Urinary bladder (tissue), 4 donors: ENCODE results near the gene WSCD2. TPM values are rescaled to one million over a fixed set of nuclear protein-coding genes. Genes with fewer than 3 reads are reported as not detected.

ENCODE experiments used
- DNase-seq: peaks from one replicate; pipeline ENCODE4 v3.0.0-alpha.2; 2015; ENCODE audit errors: extremely low spot score
- H3K27ac ChIP-seq: one replicate; pipeline ENCODE4 v1.5.1; 2013; ENCODE audit warnings: low read depth, mild to moderate bottlenecking, moderate library complexity
- H3K36me3 ChIP-seq: one replicate; pipeline ENCODE4 v1.6.1; 2013; ENCODE audit warnings: mild to moderate bottlenecking, moderate library complexity; ENCODE audit not compliant: insufficient read depth
- H3K4me1 ChIP-seq: one replicate; pipeline ENCODE4 v1.6.1; 2013; ENCODE audit warnings: mild to moderate bottlenecking, moderate library complexity; ENCODE audit not compliant: insufficient read depth
- H3K4me3 ChIP-seq: one replicate; pipeline ENCODE4 v1.5.1; 2013; ENCODE audit warnings: low read depth, low read length
- WGBS: extraction: QIAGEN DNeasy Blood & Tissue Kit; methylation state at CpG from one replicate; pipeline ENCODE4 v1.1.7; 2013; 5-methylcytosine and 5-hydroxymethylcytosine counted together
- polyA plus RNA-seq: library from polyadenylated mRNA; stranded (reverse); fragments of 200-250 nt; gene quantifications from one replicate; pipeline ENCODE4 v1.2.3, GENCODE V29; 2013
- total RNA-seq: library from RNA; depleted of rRNA; stranded (reverse); fragments of >200 nt; gene quantifications from one replicate; pipeline ENCODE4 v1.2.3, GENCODE V29; 2014
- donor health status: healthy with polysubstance abuse.
- donor health status: healthy.

Gene WSCD2
- total and polyA plus RNA-seq, 2 donors, result 2.3 to 6.5 TPM

DNA sequence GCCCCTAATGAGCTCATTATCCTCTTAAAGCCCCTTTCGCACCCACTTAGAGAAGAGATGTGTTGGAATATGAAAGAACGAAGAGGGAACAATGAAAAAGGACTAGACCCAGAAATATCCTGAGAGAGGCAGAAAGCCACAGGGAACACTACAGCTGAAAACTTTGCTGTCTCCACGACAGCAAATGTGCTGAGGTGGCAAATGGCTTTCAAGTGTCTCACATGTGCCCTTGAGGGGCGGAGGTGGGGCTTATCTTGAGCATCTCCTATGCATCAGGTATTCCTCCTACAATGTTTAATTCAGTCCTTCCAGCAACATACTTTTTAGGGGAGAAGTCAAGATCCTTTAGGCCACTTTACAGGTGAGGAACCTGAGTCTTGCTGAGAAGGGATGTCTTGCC lies 62.9 kb downstream of the WSCD2 start:
- Histone ChIP-seq H3K4me1 (peaks cover 2% of the 10 kb centered on the region), H3K27ac (no peak overlapping the region), H3K4me3 (no peak overlapping the region), H3K36me3 (no peaks in the 10 kb centered on the region)
- 70% methylated on average over 4 of the region's 4 CpGs for WGBS
- no peak for DNase-seq

DNA sequence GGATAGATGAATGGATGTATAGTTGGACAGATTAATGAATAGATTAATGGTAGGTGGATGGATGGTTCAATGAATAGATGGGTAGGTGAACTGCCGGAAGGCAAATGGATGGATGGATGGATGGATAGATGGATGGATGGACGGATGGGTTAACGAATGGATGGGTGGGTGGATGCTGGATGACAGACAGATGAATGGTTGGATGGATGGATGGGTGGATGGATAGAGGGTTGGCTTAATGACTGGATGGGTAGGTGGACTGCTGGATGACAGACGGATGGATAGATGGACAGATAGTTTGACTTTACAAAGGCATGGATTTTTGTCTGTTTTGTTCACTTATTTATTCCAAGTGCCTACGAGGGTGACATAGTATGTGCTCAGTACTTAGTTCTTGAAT lies 64.4 kb downstream of the WSCD2 start:
- DNase-seq, result no peak
- Histone ChIP-seq H3K4me3 (no peak overlapping the region), H3K4me1 (peaks cover 2% of the 10 kb centered on the region), H3K36me3 (no peaks in the 10 kb centered on the region), H3K27ac (no peak overlapping the region)
- WGBS, result 78% methylated on average over 5 of the region's 5 CpGs

DNA sequence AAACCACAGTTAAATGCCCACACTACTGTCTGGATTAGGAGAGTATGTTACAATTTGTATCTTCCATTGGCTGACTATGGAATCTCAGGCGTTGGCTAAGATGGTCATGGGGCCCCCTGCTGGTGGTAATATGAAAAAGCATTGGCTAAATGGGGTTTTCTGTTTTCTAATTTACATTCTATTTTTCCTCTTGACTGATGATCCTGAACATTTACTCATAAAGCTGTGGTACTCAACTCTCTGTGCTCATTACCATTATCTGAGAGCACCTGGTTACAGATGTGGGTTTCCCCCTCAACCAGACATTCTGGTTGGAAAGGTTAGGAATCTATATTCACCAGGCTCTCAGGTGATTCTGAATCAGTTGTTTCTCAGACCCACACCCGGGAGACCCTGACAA lies 64.8 kb downstream of the WSCD2 start:
- 20% methylated on average over 2 of the region's 2 CpGs for WGBS
- no peak for DNase-seq
- no peaks in the 10 kb centered on the region for H3K36me3 ChIP-seq

DNA sequence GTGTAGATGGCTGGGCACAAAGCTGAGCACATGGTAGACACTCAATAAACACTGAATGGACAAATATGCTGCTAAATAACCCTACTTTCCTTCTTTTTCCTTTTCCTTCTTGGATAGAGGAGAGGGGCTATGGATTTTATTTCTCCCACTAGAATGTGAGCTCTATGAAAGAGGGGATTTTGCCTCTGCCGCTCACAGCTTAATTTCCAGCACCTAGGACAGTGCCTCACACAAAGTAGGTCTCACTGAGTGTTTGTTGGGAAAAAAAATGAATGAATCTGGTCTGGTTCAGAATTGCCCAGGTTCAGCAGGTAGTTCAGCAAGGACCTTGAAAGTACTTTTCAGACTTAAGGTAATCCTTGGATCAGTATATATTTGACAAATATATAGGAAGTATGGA lies 65.5 kb downstream of the WSCD2 start:
- no peak overlapping the region for H3K27ac ChIP-seq
- no peaks in the 10 kb centered on the region for H3K36me3 ChIP-seq
- no peak overlapping the region for H3K4me3 ChIP-seq
- no peak for DNase-seq
- WGBS, result 68% methylated on average over 1 of the region's 1 CpG
- H3K4me1 ChIP-seq, result peaks cover 2% of the 10 kb centered on the region

More for the DNA sequence above, 64.8 kb downstream of the WSCD2 start:
- Histone ChIP-seq H3K4me1 (peaks cover 2% of the 10 kb centered on the region), H3K27ac (no peak overlapping the region), H3K4me3 (no peak overlapping the region)

DNA sequence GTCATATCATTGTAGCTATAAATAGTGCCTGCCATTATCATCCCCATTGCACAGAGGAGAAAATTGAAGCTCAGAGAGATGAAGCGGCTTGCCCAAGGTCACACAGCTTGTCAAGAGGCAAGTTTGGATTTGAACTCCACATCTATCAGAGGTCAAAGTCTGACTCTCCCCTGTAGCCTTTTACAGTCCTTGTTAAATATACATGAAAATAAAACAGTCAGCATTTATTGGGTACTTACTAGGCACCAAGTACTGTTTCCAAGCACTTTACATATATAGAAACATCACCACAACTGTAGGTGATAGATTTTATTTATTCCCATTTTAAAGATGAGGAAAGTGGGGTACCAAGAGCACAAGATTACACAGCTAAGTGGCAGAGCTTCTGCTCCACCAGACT lies 67.2 kb downstream of the WSCD2 start:
- WGBS, result 93% methylated on average over 1 of the region's 1 CpG
- Histone ChIP-seq H3K4me3 (no peak overlapping the region), H3K27ac (no peak overlapping the region), H3K36me3 (no peaks in the 10 kb centered on the region), H3K4me1 (no peaks in the 10 kb centered on the region)
- DNase-seq, result no peak

DNA sequence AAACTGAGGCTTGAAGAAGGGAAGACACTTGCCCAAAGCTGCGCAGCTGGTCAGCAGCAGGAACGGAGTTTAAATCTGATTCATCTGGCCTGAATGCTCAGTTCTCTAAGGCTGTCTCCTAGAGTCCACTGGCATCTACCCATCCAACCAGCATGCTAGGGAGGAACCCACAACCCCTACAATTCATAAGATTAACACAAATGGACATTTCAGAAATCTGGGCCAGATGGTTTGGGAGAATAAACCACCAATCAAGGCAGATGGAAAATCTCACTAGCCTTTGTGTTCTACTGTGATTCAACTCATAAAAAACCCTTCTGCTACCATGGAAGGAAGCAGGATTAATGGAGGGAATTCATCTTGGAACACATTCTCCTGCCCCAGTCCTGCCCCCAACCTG lies 67.8 kb downstream of the WSCD2 start:
- no peak overlapping the region for H3K27ac ChIP-seq
- no peak overlapping the region for H3K4me3 ChIP-seq
- H3K36me3 ChIP-seq, result no peaks in the 10 kb centered on the region
- no peaks in the 10 kb centered on the region for H3K4me1 ChIP-seq
- DNase-seq, result no peak
- WGBS, result 72% methylated on average over 2 of the region's 2 CpGs

DNA sequence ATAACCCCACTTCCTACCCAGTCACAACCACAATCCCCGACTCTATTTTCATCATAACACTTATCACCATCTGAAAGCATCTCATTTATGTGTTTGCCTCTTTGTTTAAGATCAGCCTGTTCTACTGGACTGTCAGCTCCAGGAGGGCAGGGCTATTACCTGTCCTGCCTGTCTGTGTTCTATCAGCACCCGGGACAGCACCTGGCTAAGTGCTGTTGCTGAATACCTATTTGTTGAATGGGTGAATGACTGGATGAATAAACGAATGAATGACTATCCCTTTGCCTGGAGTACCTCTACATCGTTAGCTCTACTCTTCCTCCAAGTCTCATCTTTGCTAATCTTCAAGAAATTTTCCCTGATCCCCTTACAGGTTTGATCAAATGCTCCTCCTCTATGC lies 69.0 kb downstream of the WSCD2 start:
- 61% methylated on average over 4 of the region's 4 CpGs for WGBS
- Histone ChIP-seq H3K4me3 (no peak overlapping the region), H3K4me1 (no peaks in the 10 kb centered on the region)

DNA sequence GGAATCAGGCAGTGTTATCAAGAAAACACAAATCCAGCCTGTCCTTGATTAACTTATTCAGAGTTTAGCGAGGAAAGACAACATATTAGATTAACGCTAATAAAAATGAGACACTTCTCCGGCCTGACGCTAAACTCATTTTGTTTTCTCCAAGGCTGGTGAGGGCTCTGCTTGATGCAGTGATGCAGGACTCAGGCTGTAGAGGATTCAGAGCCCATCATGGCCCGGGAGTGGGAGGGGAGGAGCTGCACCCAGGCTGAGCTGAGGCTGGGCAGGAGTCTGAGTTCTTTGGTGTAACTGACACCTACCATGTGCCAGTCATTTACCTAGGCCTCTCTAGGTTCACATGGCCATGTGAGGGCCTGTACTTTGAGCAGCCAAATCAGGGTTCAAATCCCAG lies 70.0 kb downstream of the WSCD2 start:
- Histone ChIP-seq H3K4me3 (no peak overlapping the region), H3K27ac (no peak overlapping the region), H3K4me1 (no peaks in the 10 kb centered on the region), H3K36me3 (no peaks in the 10 kb centered on the region)
- no peak for DNase-seq
- WGBS, result 78% methylated on average over 5 of the region's 5 CpGs

More for the DNA sequence above, 69.0 kb downstream of the WSCD2 start:
- no peaks in the 10 kb centered on the region for H3K36me3 ChIP-seq
- H3K27ac ChIP-seq, result no peak overlapping the region
- DNase-seq, result no peak

DNA sequence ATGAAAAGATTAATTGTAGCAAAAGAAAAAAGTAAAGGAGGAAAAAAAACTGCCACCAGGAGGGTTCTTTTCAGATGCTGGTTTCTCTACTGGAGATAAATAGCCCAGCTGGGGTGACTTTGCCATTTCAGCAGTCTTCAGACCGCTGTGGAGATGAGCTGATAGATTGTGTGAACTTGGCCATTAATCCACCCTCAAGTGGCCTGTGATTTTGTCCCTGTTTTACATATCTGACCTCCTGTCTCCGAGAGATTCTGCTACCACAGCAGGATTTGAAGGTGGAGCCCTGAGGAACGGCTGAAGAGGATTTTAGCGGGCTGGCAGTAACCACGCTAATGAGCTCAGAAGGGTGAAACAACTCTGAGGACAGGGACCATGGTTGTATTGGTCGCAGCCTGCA lies 72.7 kb downstream of the WSCD2 start:
- Histone ChIP-seq H3K27ac (no peak overlapping the region), H3K4me3 (no peak overlapping the region), H3K36me3 (no peaks in the 10 kb centered on the region), H3K4me1 (no peaks in the 10 kb centered on the region)
- DNase-seq, result no peak
- WGBS, result 61% methylated on average over 6 of the region's 6 CpGs

DNA sequence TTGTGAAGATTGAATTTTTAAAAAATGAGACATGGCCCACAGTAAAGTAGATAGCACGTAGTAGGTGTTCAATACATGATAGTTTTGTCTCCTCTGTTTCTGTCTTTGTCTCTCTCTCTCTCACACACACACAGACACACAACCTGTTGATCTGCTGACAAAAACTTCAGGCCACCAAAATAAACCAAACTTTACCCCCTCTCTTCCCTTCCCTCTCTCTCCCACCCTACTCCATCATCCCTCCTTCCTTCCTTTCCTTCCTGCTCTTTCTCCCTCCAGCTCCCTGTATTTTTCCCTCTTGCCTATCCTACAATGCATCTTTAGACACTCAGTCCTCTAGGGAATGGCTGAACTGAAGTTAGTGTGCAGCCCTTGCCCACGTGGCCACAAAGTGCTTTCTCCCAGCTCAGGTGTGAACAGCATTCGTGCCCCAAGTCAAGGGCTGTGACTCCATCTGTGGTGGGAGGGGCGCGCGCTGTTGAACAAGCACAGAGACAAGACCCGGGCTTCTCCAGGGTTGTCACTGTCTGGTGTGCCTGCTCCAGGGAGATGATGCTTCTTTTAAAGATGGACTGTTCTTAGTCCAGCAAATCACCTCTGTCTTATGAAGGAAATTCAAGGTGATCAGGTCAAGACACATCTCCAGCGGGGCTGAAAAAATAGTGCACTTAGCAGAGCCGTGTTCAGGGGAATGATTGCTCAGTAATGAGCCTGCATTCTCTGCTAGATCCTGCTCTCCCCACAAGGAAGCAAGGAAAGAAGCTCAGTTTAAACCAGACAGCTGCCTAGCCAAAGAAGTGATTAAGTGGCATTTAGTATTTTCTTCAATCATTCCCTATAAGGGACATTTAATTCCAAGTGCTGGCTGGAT lies 75.3 kb downstream of the WSCD2 start:
- WGBS, result 73% methylated on average over 9 of the region's 9 CpGs
- no peak for DNase-seq
- H3K36me3 ChIP-seq, result no peaks in the 10 kb centered on the region
- no peak overlapping the region for H3K27ac ChIP-seq
- no peaks in the 10 kb centered on the region for H3K4me1 ChIP-seq
- H3K4me3 ChIP-seq, result no peak overlapping the region

DNA sequence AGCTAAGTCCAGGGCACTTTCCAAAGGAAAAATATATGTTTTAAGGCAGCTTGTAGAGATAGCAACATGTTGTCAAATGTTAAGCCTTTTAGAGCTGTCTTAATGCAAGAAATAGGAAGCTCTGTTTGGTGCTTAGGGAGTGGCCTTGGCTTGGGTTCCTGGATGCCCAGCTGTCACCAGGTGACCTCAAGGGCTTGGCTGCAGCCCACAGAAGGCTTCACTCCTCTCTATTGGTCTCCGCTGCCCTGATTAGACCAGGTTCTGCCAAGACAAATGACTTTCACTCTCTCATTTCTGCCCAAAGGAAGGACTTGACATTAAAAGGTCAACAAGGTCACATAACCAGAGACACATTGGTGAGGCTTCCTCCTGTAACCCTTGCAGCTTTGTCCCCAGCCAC lies 76.8 kb downstream of the WSCD2 start:
- WGBS, result 77% methylated on average over 1 of the region's 1 CpG
- no peak overlapping the region for H3K4me3 ChIP-seq

DNA sequence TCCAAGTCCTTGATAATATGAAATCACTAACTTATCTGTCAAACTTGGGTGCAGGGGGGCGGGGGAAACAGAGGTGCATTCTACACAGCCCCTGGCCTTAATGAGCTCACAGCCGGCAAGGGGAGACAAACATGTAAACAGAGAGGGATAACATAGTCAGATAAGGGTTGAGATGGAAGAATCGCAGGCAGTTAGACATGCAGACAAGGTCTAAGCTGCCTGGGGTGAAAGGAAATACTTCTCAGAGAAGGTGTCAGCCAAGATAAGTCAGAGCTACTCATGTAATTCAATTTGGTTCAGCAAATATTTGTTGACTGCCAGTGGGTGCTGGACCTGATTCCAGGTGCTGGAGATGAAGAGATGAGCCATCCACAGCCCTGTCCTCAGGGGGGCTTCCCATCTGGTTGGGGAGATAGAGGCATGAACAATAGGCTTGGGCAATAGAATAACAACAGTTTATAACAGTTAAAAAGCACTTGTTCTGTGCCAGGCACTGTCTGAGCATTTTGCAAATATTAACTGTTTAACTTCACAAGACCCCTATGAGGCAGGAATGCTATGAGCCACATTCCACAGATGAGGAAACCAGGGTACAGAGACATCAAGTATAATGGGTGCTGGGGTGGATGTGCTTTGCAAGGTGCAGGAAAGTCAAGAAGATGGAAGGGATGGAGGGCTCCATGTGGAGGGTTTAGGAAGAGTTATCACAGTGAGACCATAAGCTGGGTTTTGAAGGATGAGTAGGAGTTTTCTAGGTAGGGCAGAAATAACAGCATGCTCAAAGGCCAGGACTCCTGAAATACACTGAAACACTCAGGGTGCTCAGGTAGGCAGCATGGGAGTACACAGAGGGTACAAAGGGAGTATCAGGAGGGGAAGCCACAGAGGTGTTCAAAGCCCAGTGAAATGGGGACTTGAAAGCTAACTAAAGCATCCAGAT lies 79.0 kb downstream of the WSCD2 start:
- Histone ChIP-seq H3K4me3 (no peak overlapping the region), H3K27ac (no peak overlapping the region), H3K4me1 (no peaks in the 10 kb centered on the region), H3K36me3 (no peaks in the 10 kb centered on the region)
- WGBS, result 31% methylated on average over 3 of the region's 3 CpGs
- DNase-seq, result no peak

More for the DNA sequence above, 76.8 kb downstream of the WSCD2 start:
- Histone ChIP-seq H3K36me3 (no peaks in the 10 kb centered on the region), H3K4me1 (no peaks in the 10 kb centered on the region), H3K27ac (no peak overlapping the region)
- no peak for DNase-seq

DNA sequence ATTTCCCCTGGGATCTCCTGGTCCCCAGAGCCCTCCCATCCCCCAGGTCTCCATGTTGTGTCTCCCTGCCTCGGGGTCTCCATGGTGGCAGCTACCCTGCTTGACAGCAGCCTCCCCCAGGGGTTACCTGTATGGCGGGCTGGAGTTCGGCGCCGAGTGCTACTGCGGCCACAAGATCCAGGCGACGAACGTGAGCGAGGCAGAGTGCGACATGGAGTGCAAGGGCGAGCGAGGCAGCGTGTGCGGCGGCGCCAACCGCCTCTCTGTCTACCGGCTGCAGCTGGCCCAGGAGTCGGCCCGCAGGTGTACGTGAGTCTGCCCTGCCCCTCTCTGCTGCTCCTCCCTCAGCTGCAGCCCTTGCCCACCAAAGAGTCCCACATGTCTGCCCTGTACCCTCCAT lies 80.9 kb downstream of the WSCD2 start:
- no peak overlapping the region for H3K4me3 ChIP-seq
- WGBS, result 90% methylated on average over 22 of the region's 22 CpGs
- no peak overlapping the region for H3K27ac ChIP-seq
- DNase-seq, result no peak
- no peaks in the 10 kb centered on the region for H3K36me3 ChIP-seq
- no peaks in the 10 kb centered on the region for H3K4me1 ChIP-seq

DNA sequence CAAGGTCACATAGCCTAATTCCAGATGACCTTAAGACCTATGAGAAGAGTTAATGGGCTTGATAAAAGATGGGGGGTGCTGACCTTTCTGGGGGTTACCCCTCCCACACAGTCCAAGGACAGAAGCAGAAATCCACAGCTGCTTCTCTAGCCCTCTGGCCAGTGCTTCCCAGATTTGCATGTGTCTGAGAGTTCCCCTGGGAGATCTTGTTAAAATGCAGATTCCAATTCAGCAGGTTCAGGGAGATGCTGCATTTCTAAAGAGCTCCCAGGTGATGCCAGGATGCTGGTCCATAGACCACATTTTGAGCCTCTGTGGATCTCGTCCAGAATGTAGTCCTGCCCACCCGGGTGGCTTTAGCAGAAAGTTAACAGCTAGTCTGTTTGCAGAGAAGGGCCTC lies 82.1 kb downstream of the WSCD2 start:
- no peak for DNase-seq
- no peak overlapping the region for H3K27ac ChIP-seq
- H3K4me1 ChIP-seq, result no peaks in the 10 kb centered on the region
- H3K4me3 ChIP-seq, result no peak overlapping the region
- WGBS, result 41% methylated on average over 2 of the region's 2 CpGs
- H3K36me3 ChIP-seq, result no peaks in the 10 kb centered on the region
